ENCODE measurements around the gene ZNF501. TPM values are rescaled to one million over a fixed set of nuclear protein-coding genes. Genes with fewer than 3 reads are reported as not detected.

Gene ZNF501
- total RNA-seq, 1 donor from 2014 or later: 5.2 TPM

- Histone ChIP-seq H3K9me3 (ENCODE audit: control insufficient read depth in 3 of 3, low read length in 3 of 3) (peaks cover 26 to 48% (median 40%) of the 10 kb centered on the region in 3 donors), H3K27me3 (ENCODE audit: control insufficient read depth in 3 of 3, insufficient read depth in 3 of 3, low read length in 3 of 3) (no peaks in the 10 kb centered on the region), H3K9ac (ENCODE audit: low read depth in 1 of 3, low read length in 3 of 3) (no peak overlapping the region), H3K27ac (ENCODE audit: low read depth, low read length) (no peak overlapping the region), H3K36me3 (ENCODE audit: control insufficient read depth in 3 of 3, insufficient read depth in 3 of 3, low read length in 3 of 3) (peaks cover 38 to 45% (median 40%) of the 10 kb centered on the region in 3 donors), H3K4me1 (ENCODE audit: control insufficient read depth in 3 of 3, insufficient read depth in 3 of 3, low read length in 3 of 3) (no peaks in the 10 kb centered on the region), H3K4me3 (ENCODE audit: low read length in 3 of 3) (no peak overlapping the region)
Observed at GRCh38 chr3:44734646-44735168, 5.3 kb downstream of the ZNF501 start.

DNA sequence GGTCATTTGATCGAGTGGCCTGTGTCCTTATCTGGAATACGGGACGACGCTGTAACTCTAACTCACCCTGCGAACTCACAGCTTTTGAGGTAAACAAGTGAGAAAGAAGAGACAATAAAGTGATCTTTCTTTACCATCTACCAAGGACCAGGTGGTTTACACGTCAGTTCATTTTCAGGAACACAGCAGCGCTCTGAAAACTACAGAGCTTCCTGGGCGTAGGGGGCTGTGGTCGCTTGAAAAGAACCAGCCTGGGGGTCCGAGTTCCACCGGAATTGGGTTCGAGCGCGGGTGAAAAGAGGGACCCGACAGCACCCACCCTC lies 31.6 kb downstream of the ZNF501 start:
- H3K4me3 ChIP-seq (ENCODE audit: low read length in 3 of 3): peak overlapping the region; percentile 89 to 97 (median 96)

DNA sequence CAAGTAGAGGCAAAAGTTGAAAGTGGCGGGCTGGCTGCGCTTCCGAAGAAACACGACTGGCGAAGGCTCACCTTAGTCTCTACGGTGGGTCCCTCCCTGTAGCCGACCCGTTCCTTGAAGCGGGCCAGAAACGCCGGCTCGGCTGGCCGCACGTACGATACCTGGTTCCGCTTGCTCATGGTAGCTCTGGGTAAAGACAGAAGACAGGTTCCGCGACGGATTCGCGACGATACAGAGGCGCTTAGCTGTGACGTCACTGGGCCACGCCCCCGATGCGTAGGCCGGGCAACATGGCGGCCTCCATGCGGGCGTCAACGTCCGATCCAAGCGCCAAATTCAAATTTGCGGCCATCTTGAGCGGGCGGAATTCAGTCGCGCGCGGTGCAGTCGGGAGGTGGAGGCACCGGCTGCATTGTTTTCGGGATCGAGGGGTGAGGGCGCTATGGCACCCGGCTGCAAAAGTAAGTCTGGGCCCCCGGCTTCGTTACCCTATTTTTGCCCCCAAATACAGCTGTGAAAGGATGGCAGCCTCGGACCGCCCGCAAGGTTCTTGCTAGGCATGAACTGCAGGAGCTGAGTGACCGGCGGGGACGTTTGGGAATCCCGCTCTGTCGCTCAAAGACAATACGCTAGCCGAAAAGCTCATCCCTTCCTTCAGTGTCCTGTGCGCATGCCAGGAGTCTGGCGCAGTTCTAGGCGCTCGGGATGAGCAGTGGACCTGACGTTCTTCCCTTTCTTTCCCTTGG lies 32.2 kb downstream of the ZNF501 start, which contains the start of the genes KIAA1143 and KIF15:
KIAA1143 (minus strand) TSS at position 196 of the 746 bp plus-strand sequence; CDS start at position 179, 17 bp downstream.
KIF15 (plus strand) TSS at position 371 of the 746 bp plus-strand sequence; CDS start at position 443, 72 bp downstream.
- H3K9me3 ChIP-seq (ENCODE audit: control insufficient read depth in 3 of 3, low read length in 3 of 3): no peaks in the 10 kb centered on the region
- H3K4me3 ChIP-seq (ENCODE audit: low read length in 3 of 3): peak within 1 kb of the TSS; percentile 89 to 97 (median 96)
- peak within 1 kb of the TSS; percentile 94 to 97 (median 94) for H3K9ac ChIP-seq (ENCODE audit: low read depth in 1 of 3, low read length in 3 of 3)
- peaks cover 11 to 14% (median 13%) of the 10 kb centered on the region in 3 donors for H3K4me1 ChIP-seq (ENCODE audit: control insufficient read depth in 3 of 3, insufficient read depth in 3 of 3, low read length in 3 of 3)
- no peaks in the 10 kb centered on the region for H3K27me3 ChIP-seq (ENCODE audit: control insufficient read depth in 3 of 3, insufficient read depth in 3 of 3, low read length in 3 of 3)
- peak within 1 kb of the TSS; percentile 88 for H3K27ac ChIP-seq (ENCODE audit: low read depth, low read length)
- peaks cover 0 to 19% (median 6%) of the 10 kb centered on the region in 3 donors for H3K36me3 ChIP-seq (ENCODE audit: control insufficient read depth in 3 of 3, insufficient read depth in 3 of 3, low read length in 3 of 3)

More for the DNA sequence above, 31.6 kb downstream of the ZNF501 start:
- no peaks in the 10 kb centered on the region for H3K27me3 ChIP-seq (ENCODE audit: control insufficient read depth in 3 of 3, insufficient read depth in 3 of 3, low read length in 3 of 3)
- H3K36me3 ChIP-seq (ENCODE audit: control insufficient read depth in 3 of 3, insufficient read depth in 3 of 3, low read length in 3 of 3): peaks cover 0 to 21% (median 6%) of the 10 kb centered on the region in 3 donors
- no peaks in the 10 kb centered on the region for H3K9me3 ChIP-seq (ENCODE audit: control insufficient read depth in 3 of 3, low read length in 3 of 3)
- H3K4me1 ChIP-seq (ENCODE audit: control insufficient read depth in 3 of 3, insufficient read depth in 3 of 3, low read length in 3 of 3): peaks cover 11 to 14% (median 13%) of the 10 kb centered on the region in 3 donors
- peak overlapping the region; percentile 88 for H3K27ac ChIP-seq (ENCODE audit: low read depth, low read length)
- H3K9ac ChIP-seq (ENCODE audit: low read depth in 1 of 3, low read length in 3 of 3): peak overlapping the region; percentile 94 to 97 (median 94)

DNA sequence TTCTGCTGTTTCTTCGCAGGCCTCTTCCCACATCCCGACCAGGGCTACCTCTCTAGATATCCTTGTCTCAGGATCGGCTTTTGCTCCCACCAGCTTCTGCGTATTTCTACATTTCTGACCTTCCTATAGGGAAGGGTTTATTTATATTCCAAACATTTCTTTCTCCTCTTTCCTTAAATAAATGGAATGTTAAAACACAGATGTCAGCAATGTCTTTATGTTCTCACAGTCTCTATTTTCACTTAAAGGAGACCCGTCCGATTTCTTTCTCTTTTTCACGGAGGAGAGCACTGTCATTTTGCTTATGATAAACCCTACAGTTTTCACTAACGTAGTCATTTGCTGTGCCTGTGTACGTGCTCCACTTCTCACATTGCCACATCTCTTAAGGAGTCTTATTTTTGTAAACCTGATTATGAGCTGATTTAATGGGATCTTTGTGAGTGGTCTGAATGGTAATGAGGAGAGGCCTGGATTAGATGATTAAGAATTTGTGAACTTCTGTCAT lies 32.8 kb downstream of the ZNF501 start:
- Histone ChIP-seq H3K36me3 (ENCODE audit: control insufficient read depth in 3 of 3, insufficient read depth in 3 of 3, low read length in 3 of 3) (peaks cover 0 to 17% (median 6%) of the 10 kb centered on the region in 3 donors), H3K4me3 (ENCODE audit: low read length in 3 of 3) (peak overlapping the region; percentile 89 to 97 (median 96)), H3K27ac (ENCODE audit: low read depth, low read length) (no peak overlapping the region), H3K9me3 (ENCODE audit: control insufficient read depth in 3 of 3, low read length in 3 of 3) (no peaks in the 10 kb centered on the region), H3K9ac (ENCODE audit: low read depth in 1 of 3, low read length in 3 of 3) (peak overlapping the region in 1 of 3 donors; percentile 94), H3K4me1 (ENCODE audit: control insufficient read depth in 3 of 3, insufficient read depth in 3 of 3, low read length in 3 of 3) (peaks cover 11 to 14% (median 13%) of the 10 kb centered on the region in 3 donors), H3K27me3 (ENCODE audit: control insufficient read depth in 3 of 3, insufficient read depth in 3 of 3, low read length in 3 of 3) (no peaks in the 10 kb centered on the region)

GRCh38 chr3:44762690-44763089 lies 33.3 kb downstream of the ZNF501 start:
- Histone ChIP-seq H3K36me3 (ENCODE audit: control insufficient read depth in 3 of 3, insufficient read depth in 3 of 3, low read length in 3 of 3) (peaks cover 0 to 13% (median 6%) of the 10 kb centered on the region in 3 donors), H3K9me3 (ENCODE audit: control insufficient read depth in 3 of 3, low read length in 3 of 3) (no peaks in the 10 kb centered on the region), H3K27ac (ENCODE audit: low read depth, low read length) (no peak overlapping the region), H3K9ac (ENCODE audit: low read depth in 1 of 3, low read length in 3 of 3) (no peak overlapping the region), H3K4me1 (ENCODE audit: control insufficient read depth in 3 of 3, insufficient read depth in 3 of 3, low read length in 3 of 3) (peaks cover 11 to 14% (median 13%) of the 10 kb centered on the region in 3 donors), H3K27me3 (ENCODE audit: control insufficient read depth in 3 of 3, insufficient read depth in 3 of 3, low read length in 3 of 3) (no peaks in the 10 kb centered on the region), H3K4me3 (ENCODE audit: low read length in 3 of 3) (no peak overlapping the region)

GRCh38 chr3:44764248-44764647 lies 34.8 kb downstream of the ZNF501 start:
- Histone ChIP-seq H3K9me3 (ENCODE audit: control insufficient read depth in 3 of 3, low read length in 3 of 3) (no peaks in the 10 kb centered on the region), H3K36me3 (ENCODE audit: control insufficient read depth in 3 of 3, insufficient read depth in 3 of 3, low read length in 3 of 3) (peaks cover 0 to under 1% (median 0%) of the 10 kb centered on the region in 3 donors), H3K27me3 (ENCODE audit: control insufficient read depth in 3 of 3, insufficient read depth in 3 of 3, low read length in 3 of 3) (no peaks in the 10 kb centered on the region), H3K27ac (ENCODE audit: low read depth, low read length) (no peak overlapping the region), H3K4me3 (ENCODE audit: low read length in 3 of 3) (no peak overlapping the region), H3K4me1 (ENCODE audit: control insufficient read depth in 3 of 3, insufficient read depth in 3 of 3, low read length in 3 of 3) (peaks cover 11 to 14% (median 13%) of the 10 kb centered on the region in 3 donors), H3K9ac (ENCODE audit: low read depth in 1 of 3, low read length in 3 of 3) (no peak overlapping the region)

DNA sequence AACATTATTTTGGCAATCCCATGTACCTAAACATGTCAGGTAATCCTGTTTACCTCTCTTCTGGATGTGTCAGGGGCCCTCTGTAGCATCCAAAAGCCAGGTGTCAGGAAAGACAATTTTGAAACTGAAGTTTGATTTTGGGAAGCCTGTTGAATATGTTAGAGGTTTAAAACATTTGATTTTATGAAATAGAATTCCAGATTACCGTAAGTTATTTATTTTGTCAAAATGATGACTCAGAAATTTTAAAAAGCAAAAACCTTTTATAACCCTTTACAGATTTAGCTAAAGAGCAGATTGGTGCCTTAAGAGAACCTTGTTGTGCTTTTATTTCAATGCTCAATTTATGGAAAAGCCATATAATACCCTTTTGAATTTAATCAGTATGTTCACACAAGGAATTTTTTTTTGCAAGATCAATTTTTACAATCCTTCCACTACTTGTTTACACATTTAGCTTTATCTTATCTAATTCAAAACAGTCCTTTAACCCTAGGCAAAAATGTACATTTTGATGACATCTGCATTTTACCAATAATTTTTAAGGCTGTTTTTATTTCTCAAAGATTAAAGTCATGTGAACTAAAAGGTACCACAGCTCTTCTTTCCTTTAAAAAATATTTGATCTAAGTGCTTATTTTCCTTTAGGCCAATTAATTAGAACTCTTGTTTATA lies 42.1 kb downstream of the ZNF501 start:
- H3K9ac ChIP-seq (ENCODE audit: low read depth in 1 of 3, low read length in 3 of 3): no peak overlapping the region
- H3K4me1 ChIP-seq (ENCODE audit: control insufficient read depth in 3 of 3, insufficient read depth in 3 of 3, low read length in 3 of 3): no peaks in the 10 kb centered on the region
- H3K27me3 ChIP-seq (ENCODE audit: control insufficient read depth in 3 of 3, insufficient read depth in 3 of 3, low read length in 3 of 3): no peaks in the 10 kb centered on the region
- H3K4me3 ChIP-seq (ENCODE audit: low read length in 3 of 3): no peak overlapping the region
- peaks cover 0 to 5% (median 0%) of the 10 kb centered on the region in 3 donors for H3K9me3 ChIP-seq (ENCODE audit: control insufficient read depth in 3 of 3, low read length in 3 of 3)
- no peaks in the 10 kb centered on the region for H3K36me3 ChIP-seq (ENCODE audit: control insufficient read depth in 3 of 3, insufficient read depth in 3 of 3, low read length in 3 of 3)
- no peak overlapping the region for H3K27ac ChIP-seq (ENCODE audit: low read depth, low read length)

DNA sequence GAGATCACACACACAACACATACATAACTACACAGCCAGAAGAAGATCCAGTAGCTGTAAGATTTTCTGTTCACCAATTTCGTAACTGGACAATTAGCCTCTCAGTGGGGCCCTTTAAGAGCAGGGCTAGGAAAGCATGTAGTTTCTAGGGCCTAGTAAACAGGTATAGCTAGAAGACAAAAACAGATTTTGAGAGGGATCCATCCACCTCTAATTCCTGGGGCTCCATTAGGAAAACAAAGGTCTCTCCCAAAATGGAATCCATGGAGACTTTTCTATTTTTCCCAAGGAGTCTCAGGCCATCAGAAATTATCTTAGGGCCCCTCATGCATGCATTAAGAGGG lies 42.6 kb downstream of the ZNF501 start:
- Histone ChIP-seq H3K9me3 (ENCODE audit: control insufficient read depth in 3 of 3, low read length in 3 of 3) (peaks cover 0 to 5% (median 0%) of the 10 kb centered on the region in 3 donors), H3K27ac (ENCODE audit: low read depth, low read length) (no peak overlapping the region), H3K4me3 (ENCODE audit: low read length in 3 of 3) (no peak overlapping the region), H3K27me3 (ENCODE audit: control insufficient read depth in 3 of 3, insufficient read depth in 3 of 3, low read length in 3 of 3) (no peaks in the 10 kb centered on the region), H3K4me1 (ENCODE audit: control insufficient read depth in 3 of 3, insufficient read depth in 3 of 3, low read length in 3 of 3) (no peaks in the 10 kb centered on the region), H3K9ac (ENCODE audit: low read depth in 1 of 3, low read length in 3 of 3) (no peak overlapping the region), H3K36me3 (ENCODE audit: control insufficient read depth in 3 of 3, insufficient read depth in 3 of 3, low read length in 3 of 3) (no peaks in the 10 kb centered on the region)

DNA sequence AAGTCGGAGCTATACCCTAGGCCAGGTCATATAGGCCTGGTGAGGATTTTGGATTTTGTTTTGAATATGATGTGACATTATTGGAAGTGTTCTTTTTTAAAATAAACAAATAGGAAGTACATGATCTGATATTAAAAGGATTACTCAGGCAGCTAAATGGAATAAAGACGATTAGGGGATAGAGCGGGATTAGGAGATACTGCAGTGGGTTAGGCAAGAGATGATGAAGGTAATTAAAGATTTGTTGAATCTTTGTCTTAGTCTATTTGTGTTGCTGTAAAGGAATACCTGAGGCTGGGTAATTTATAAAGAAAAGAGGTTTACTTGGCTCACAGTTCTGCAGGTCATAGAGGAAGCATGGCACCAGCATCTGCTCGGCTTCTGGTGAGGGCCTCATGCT lies 53.5 kb downstream of the ZNF501 start:
- no peaks in the 10 kb centered on the region for H3K9me3 ChIP-seq (ENCODE audit: control insufficient read depth in 3 of 3, low read length in 3 of 3)
- H3K36me3 ChIP-seq (ENCODE audit: control insufficient read depth in 3 of 3, insufficient read depth in 3 of 3, low read length in 3 of 3): no peaks in the 10 kb centered on the region
- H3K27me3 ChIP-seq (ENCODE audit: control insufficient read depth in 3 of 3, insufficient read depth in 3 of 3, low read length in 3 of 3): no peaks in the 10 kb centered on the region
- no peak overlapping the region for H3K27ac ChIP-seq (ENCODE audit: low read depth, low read length)
- H3K4me1 ChIP-seq (ENCODE audit: control insufficient read depth in 3 of 3, insufficient read depth in 3 of 3, low read length in 3 of 3): no peaks in the 10 kb centered on the region
- no peak overlapping the region for H3K4me3 ChIP-seq (ENCODE audit: low read length in 3 of 3)
- no peak overlapping the region for H3K9ac ChIP-seq (ENCODE audit: low read depth in 1 of 3, low read length in 3 of 3)

Measured in skeletal muscle tissue (tissue), 4 donors.